SJSA1 (cell line): ENCODE results near the gene GUK1. TPM values are rescaled to one million over a fixed set of nuclear protein-coding genes. Genes with fewer than 3 reads are reported as not detected.

ENCODE experiments used
- DNase-seq, 2 experiments: peaks; one replicate each; pipeline ENCODE4 v3.0.0-alpha.2; 2015 to 2020; ENCODE audit warnings: low spot score in 2 of 2, low read depth in 1 of 2
- H3K27ac ChIP-seq: fragments of 250-450 bp; sonication (Bioruptor Pico); 2 replicates; pipeline ENCODE4 v1.5.1; 2020; ENCODE audit warnings: mild to moderate bottlenecking, moderate library complexity
- H3K27me3 ChIP-seq: fragments of 250-450 bp; sonication (Bioruptor Pico); replicated peaks from 2 replicates; pipeline ENCODE4 v1.5.1; 2020; ENCODE audit warnings: mild to moderate bottlenecking, moderate library complexity
- H3K36me3 ChIP-seq: fragments of 250-450 bp; sonication (Bioruptor Pico); 2 replicates; pipeline ENCODE4 v1.5.1; 2020; ENCODE audit warnings: mild to moderate bottlenecking
- H3K4me1 ChIP-seq: fragments of 250-450 bp; sonication (Bioruptor Pico); replicated peaks from 2 replicates; pipeline ENCODE4 v1.6.1; 2021; ENCODE audit warnings: mild to moderate bottlenecking
- H3K4me3 ChIP-seq: fragments of 250-450 bp; sonication (Bioruptor Pico); 2 replicates; pipeline ENCODE4 v1.5.1; 2020; ENCODE audit warnings: mild to moderate bottlenecking
- H3K9me3 ChIP-seq: fragments of 250-450 bp; sonication (Bioruptor Pico); replicated peaks from 2 replicates; pipeline ENCODE4 v1.5.1; 2020; ENCODE audit warnings: mild to moderate bottlenecking
- total RNA-seq: library from RNA; depleted of rRNA; stranded (reverse); fragments of >200 nt; shearing (Covaris generic); gene quantifications from 2 replicates; pipeline ENCODE4 v1.2.3, GENCODE V29; 2014

The GUK1 gene
- total RNA-seq, 1 experiment from 2014 or later = 334 TPM

GRCh38 chr1:228145463-228146416 is 5.7 kb downstream of the GUK1 start:
- Histone ChIP-seq H3K4me1 (peaks cover 13% of the 10 kb centered on the region), H3K36me3 (peaks cover 88% of the 10 kb centered on the region)

GRCh38 chr1:228146417-228147150 is 6.5 kb downstream of the GUK1 start:
- Histone ChIP-seq H3K27ac (no peak overlapping the region), H3K36me3 (peaks cover 83% of the 10 kb centered on the region), H3K4me3 (no peak overlapping the region), H3K27me3 (no peaks in the 10 kb centered on the region), H3K4me1 (peaks cover 9% of the 10 kb centered on the region), H3K9me3 (no peaks in the 10 kb centered on the region)
- no peak for DNase-seq

More at GRCh38 chr1:228145463-228146416, 5.7 kb downstream of the GUK1 start:
- no peak for DNase-seq
- no peaks in the 10 kb centered on the region for H3K27me3 ChIP-seq
- H3K9me3 ChIP-seq = no peaks in the 10 kb centered on the region
- H3K27ac ChIP-seq = no peak overlapping the region
- no peak overlapping the region for H3K4me3 ChIP-seq

GRCh38 chr1:228147151-228147693 is 7.1 kb downstream of the GUK1 start:
- Histone ChIP-seq H3K27ac (no peak overlapping the region), H3K4me3 (no peak overlapping the region), H3K36me3 (peaks cover 76% of the 10 kb centered on the region), H3K9me3 (no peaks in the 10 kb centered on the region), H3K4me1 (peaks cover 3% of the 10 kb centered on the region), H3K27me3 (no peaks in the 10 kb centered on the region)
- no peak for DNase-seq

GRCh38 chr1:228147768-228148167 is 7.7 kb downstream of the GUK1 start:
- H3K36me3 ChIP-seq = peaks cover 73% of the 10 kb centered on the region
- no peak for DNase-seq
- no peak overlapping the region for H3K27ac ChIP-seq
- no peak overlapping the region for H3K4me3 ChIP-seq
- H3K27me3 ChIP-seq = no peaks in the 10 kb centered on the region
- no peaks in the 10 kb centered on the region for H3K4me1 ChIP-seq
- no peaks in the 10 kb centered on the region for H3K9me3 ChIP-seq

DNA sequence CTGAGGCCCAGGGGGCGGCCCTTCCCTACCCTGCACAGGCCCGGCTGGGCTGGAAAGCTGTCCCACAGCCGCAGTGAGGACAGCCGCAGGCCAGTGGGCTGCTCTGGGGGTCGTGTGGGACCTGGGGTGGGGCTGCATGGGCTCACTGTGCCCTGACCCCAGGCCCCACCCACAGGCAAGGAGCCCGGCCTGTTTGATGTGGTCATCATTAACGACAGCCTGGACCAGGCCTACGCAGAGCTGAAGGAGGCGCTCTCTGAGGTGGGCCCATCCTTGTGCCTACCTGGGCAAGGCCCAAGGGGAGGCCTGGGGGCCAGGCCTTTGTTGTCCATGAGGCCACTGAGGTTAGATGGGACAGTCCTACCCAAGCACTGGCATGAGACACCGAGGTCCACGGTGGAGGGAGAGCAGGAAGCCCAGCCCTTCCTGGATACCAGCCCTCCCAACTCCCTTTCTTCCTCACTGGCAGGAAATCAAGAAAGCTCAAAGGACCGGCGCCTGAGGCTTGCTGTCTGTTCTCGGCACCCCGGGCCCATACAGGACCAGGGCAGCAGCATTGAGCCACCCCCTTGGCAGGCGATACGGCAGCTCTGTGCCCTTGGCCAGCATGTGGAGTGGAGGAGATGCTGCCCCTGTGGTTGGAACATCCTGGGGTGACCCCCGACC is 8.2 kb downstream of the GUK1 start:
- Histone ChIP-seq H3K36me3 (peaks cover 72% of the 10 kb centered on the region), H3K9me3 (no peaks in the 10 kb centered on the region), H3K4me3 (no peak overlapping the region), H3K4me1 (no peaks in the 10 kb centered on the region), H3K27me3 (no peaks in the 10 kb centered on the region), H3K27ac (no peak overlapping the region)
- DNase-seq = peak in 1 of 2 experiments; percentile 44

- H3K27ac ChIP-seq = no peak overlapping the region
- no peak overlapping the region for H3K4me3 ChIP-seq
- no peak for DNase-seq
- no peaks in the 10 kb centered on the region for H3K9me3 ChIP-seq
- peaks cover 65% of the 10 kb centered on the region for H3K36me3 ChIP-seq
- no peaks in the 10 kb centered on the region for H3K4me1 ChIP-seq
- no peaks in the 10 kb centered on the region for H3K27me3 ChIP-seq
Observed at GRCh38 chr1:228148935-228149405, 8.9 kb downstream of the GUK1 start.

- no peaks in the 10 kb centered on the region for H3K9me3 ChIP-seq
- no peak within 1 kb of the TSS for H3K4me3 ChIP-seq
- no peaks in the 10 kb centered on the region for H3K27me3 ChIP-seq
- peaks cover 61% of the 10 kb centered on the region for H3K36me3 ChIP-seq
- H3K4me1 ChIP-seq = no peaks in the 10 kb centered on the region
- H3K27ac ChIP-seq = no peak within 1 kb of the TSS
- DNase-seq = no peak
Observed at GRCh38 chr1:228149406-228150119, 9.5 kb downstream of the GUK1 start, which contains the start of gene GJC2. TSS of gene GJC2 (plus strand) at chr1:228149930. CDS start at chr1:228157759, 7,829 bp downstream.

GRCh38 chr1:228150120-228150460 is 10.0 kb downstream of the GUK1 start:
- Histone ChIP-seq H3K4me1 (no peaks in the 10 kb centered on the region), H3K36me3 (peaks cover 56% of the 10 kb centered on the region), H3K4me3 (no peak overlapping the region), H3K9me3 (no peaks in the 10 kb centered on the region), H3K27me3 (no peaks in the 10 kb centered on the region), H3K27ac (no peak overlapping the region)
- no peak for DNase-seq

DNA sequence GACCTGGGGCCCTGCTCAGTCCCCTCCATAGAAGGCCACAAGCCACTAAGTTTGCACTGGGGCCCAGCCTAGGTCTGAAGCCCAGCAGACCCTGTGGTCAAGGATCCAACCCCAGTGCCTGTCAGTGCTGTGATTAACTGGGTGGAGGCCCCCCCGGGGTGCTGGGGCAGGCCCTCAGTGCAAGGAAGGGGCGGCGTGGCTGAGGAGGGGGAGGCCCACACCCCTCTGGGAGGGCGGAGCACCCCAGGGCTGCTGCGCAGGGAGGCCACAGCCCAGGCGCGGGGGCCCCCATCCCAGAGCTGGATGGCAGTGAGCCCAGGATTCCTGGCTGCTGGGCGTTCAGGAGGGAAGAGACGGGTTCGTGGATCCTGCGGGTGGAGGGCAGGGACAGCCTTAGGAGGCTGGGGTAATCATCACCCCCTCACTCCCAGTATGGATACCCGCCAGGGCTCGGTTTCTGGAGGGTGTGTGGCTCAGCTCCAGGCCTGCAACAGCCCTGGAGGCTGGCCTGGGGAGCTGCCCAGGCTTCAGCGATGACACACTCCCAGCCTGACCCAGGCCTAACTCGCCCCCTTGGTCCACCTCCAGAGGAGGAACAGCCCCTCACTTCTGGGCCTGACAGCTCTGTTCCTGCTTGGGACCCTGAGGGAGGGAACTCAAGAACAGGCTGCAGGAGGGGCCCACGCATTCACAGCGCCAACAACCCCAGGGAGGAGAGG is 10.5 kb downstream of the GUK1 start:
- Histone ChIP-seq H3K27me3 (no peaks in the 10 kb centered on the region), H3K9me3 (no peaks in the 10 kb centered on the region), H3K4me1 (no peaks in the 10 kb centered on the region), H3K36me3 (peaks cover 50% of the 10 kb centered on the region), H3K4me3 (no peak overlapping the region), H3K27ac (no peak overlapping the region)
- DNase-seq = no peak

DNA sequence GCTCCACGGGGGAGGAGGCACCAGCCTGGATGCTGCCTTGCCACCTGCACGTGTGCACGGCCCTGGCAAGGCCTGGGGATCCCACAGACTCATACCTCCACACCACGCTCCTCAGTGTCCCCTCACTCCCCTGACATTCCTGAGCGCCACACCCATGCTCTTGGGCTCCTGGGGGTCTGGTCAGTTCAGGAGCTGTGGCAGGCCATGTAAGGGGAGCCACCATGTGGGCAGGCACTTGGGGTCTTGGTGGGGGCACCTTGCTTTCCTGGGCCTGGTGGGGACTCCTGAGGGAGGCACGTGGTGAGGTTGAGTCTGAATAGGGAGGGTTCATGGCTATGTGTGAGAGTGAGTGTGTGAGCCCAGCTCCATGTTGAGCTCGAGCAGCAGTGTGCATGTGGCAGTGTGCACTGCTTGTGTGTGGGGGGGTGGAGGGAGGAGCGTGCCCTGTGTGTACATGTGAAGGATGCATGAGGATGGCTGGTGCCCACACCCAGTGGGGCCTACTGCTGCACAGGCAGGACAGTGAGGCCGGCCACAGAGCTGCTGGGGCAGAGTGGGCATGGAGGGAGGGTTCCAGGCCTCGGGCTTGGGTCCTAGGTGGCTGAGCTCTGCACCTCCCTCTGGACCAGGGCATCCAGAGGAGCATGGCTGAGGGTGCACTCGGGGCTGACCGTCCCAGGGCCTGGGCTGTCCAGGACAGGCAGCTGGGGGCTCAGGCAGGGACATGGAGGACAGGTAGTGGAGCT is 11.3 kb downstream of the GUK1 start:
- DNase-seq = no peak
- Histone ChIP-seq H3K4me3 (no peak overlapping the region), H3K4me1 (no peaks in the 10 kb centered on the region), H3K27me3 (no peaks in the 10 kb centered on the region), H3K9me3 (no peaks in the 10 kb centered on the region), H3K27ac (no peak overlapping the region), H3K36me3 (peaks cover 43% of the 10 kb centered on the region)

GRCh38 chr1:228152097-228152917 is 12.2 kb downstream of the GUK1 start:
- Histone ChIP-seq H3K4me1 (no peaks in the 10 kb centered on the region), H3K36me3 (peaks cover 33% of the 10 kb centered on the region), H3K27me3 (no peaks in the 10 kb centered on the region), H3K9me3 (no peaks in the 10 kb centered on the region), H3K4me3 (no peak overlapping the region), H3K27ac (no peak overlapping the region)
- DNase-seq = no peak
